Right atrium auricular region (tissue), 2 donors: Measurements from ENCODE around the gene RTBDN. TPM values are rescaled to one million over a fixed set of nuclear protein-coding genes. Genes with fewer than 3 reads are reported as not detected.
A peak's percentile ranks its signal among the peaks of the same experiment; 100 is the strongest.

Experiments
- DNase-seq: peaks from one replicate; pipeline ENCODE4 v3.0.0-alpha.2; 2019; ENCODE audit warnings: low spot score
- H3K27ac ChIP-seq, 2 donors: fragments of 200-600 bp; sonication (generic); 1 replicate in 1 of 2; 2 replicates in 1 of 2; pipeline ENCODE4 v1.5.1; 2016 to 2019
- H3K27me3 ChIP-seq, 2 donors: fragments of 200-600 bp; sonication (generic); one replicate each; pipeline versions ENCODE4 v1.5.1 to v1.6.0; 2017 to 2019
- H3K36me3 ChIP-seq: fragments of 200-600 bp; sonication (generic); one replicate; pipeline ENCODE4 v1.5.1; 2016
- H3K4me1 ChIP-seq, 2 donors: fragments of 200-600 bp; sonication (generic); one replicate each; pipeline versions ENCODE4 v1.5.1 to v1.6.0; 2017 to 2019
- H3K4me3 ChIP-seq, 2 donors: fragments of 200-600 bp; sonication (generic); 1 replicate in 1 of 2; 2 replicates in 1 of 2; pipeline ENCODE4 v1.5.1; 2017 to 2019; ENCODE audit warnings: mild to moderate bottlenecking in 1 of 2, moderate library complexity in 1 of 2
- H3K9me3 ChIP-seq, 2 donors: fragments of 200-600 bp; sonication (generic); one replicate each; pipeline ENCODE4 v1.5.1; 2019
- CTCF ChIP-seq, 2 donors: fragments of 200-600 bp; sonication (generic); IDR thresholded peaks; one replicate each; pipeline ENCODE4 v1.5.1; 2019; ENCODE audit warnings: antibody characterized with exemption in 2 of 2
- total RNA-seq, 2 donors: library from RNA; depleted of rRNA; stranded (reverse); fragments of >200 nt; gene quantifications; one replicate each; pipeline ENCODE4 v1.1.0, GENCODE V29; 2016

RTBDN gene
- total RNA-seq, 2 donors from 2014 or later = not detected

GRCh38 chr19:12843999-12844732, 9.8 kb upstream of the RTBDN start:
- Histone ChIP-seq H3K9me3 (no peaks in the 10 kb centered on the region), H3K27me3 (peaks cover 19 to 28% of the 10 kb centered on the region in 2 donors), H3K27ac (no peak overlapping the region), H3K36me3 (no peaks in the 10 kb centered on the region), H3K4me3 (no peak overlapping the region), H3K4me1 (peaks cover 0 to 21% of the 10 kb centered on the region in 2 donors)
- no peak for DNase-seq
- no peak for TF ChIP-seq CTCF (IDR thresholded peaks at IDR 0.05)

GRCh38 chr19:12843328-12843727, 8.9 kb upstream of the RTBDN start:
- no peak for DNase-seq
- H3K4me3 ChIP-seq = no peak overlapping the region
- H3K9me3 ChIP-seq = no peaks in the 10 kb centered on the region
- H3K27ac ChIP-seq = no peak overlapping the region
- peaks cover 0 to 27% of the 10 kb centered on the region in 2 donors for H3K4me1 ChIP-seq
- no peaks in the 10 kb centered on the region for H3K36me3 ChIP-seq
- TF ChIP-seq CTCF (IDR thresholded peaks at IDR 0.05) = no peak
- peaks cover 27 to 36% of the 10 kb centered on the region in 2 donors for H3K27me3 ChIP-seq

GRCh38 chr19:12842511-12842910, 8.1 kb upstream of the RTBDN start:
- Histone ChIP-seq H3K4me1 (peaks cover 0 to 27% of the 10 kb centered on the region in 2 donors), H3K4me3 (no peak overlapping the region), H3K36me3 (no peaks in the 10 kb centered on the region), H3K9me3 (no peaks in the 10 kb centered on the region), H3K27ac (no peak overlapping the region), H3K27me3 (peaks cover 28 to 36% of the 10 kb centered on the region in 2 donors)
- TF ChIP-seq CTCF (IDR thresholded peaks at IDR 0.05) = no peak
- no peak for DNase-seq

GRCh38 chr19:12841094-12841493, 6.7 kb upstream of the RTBDN start:
- Histone ChIP-seq H3K27me3 (peaks cover 31 to 41% of the 10 kb centered on the region in 2 donors), H3K4me3 (peak overlapping the region in 1 of 2 donors; percentile 35), H3K4me1 (peaks cover 0 to 22% of the 10 kb centered on the region in 2 donors), H3K27ac (no peak overlapping the region), H3K9me3 (no peaks in the 10 kb centered on the region), H3K36me3 (no peaks in the 10 kb centered on the region)
- TF ChIP-seq CTCF (IDR thresholded peaks at IDR 0.05) = no peak
- no peak for DNase-seq

- H3K4me3 ChIP-seq = peak overlapping the region in 1 of 2 donors; percentile 35
- DNase-seq = no peak
Observed at GRCh38 chr19:12840091-12841079, 6.0 kb upstream of the RTBDN start.

More at GRCh38 chr19:12840091-12841079, 6.0 kb upstream of the RTBDN start:
- H3K9me3 ChIP-seq = no peaks in the 10 kb centered on the region
- no peak overlapping the region for H3K27ac ChIP-seq
- H3K4me1 ChIP-seq = peaks cover 0 to 22% of the 10 kb centered on the region in 2 donors
- TF ChIP-seq CTCF (IDR thresholded peaks at IDR 0.05) = no peak
- peaks cover 31 to 48% of the 10 kb centered on the region in 2 donors for H3K27me3 ChIP-seq
- no peaks in the 10 kb centered on the region for H3K36me3 ChIP-seq
